H1 (cell line): ENCODE data around the gene CD48. TPM values are rescaled to one million over a fixed set of nuclear protein-coding genes. Genes with fewer than 3 reads are reported as not detected.

ENCODE experiments used
- CTCF ChIA-PET: fragments of 300-600 bp; sonication (Branson Sonifier 250); formaldehyde crosslinking; loops from one replicate; lab custom pipeline; 2021; ENCODE audit not compliant: partially characterized antibody; lab: Charles Lee
- POLR2A ChIA-PET: fragments of 300-600 bp; sonication (Branson Sonifier 250); formaldehyde crosslinking; loops from one replicate; lab custom pipeline; 2021; ENCODE audit warnings: inconsistent platforms; ENCODE audit not compliant: partially characterized antibody; lab: Charles Lee
- DNase-seq, 2 experiments: peaks; one replicate each; pipeline versions ENCODE4 v3.0.0 to v3.0.0-alpha.2; 2010 to 2022; ENCODE audit warnings: low spot score in 2 of 2, low read depth in 1 of 2, mixed read lengths in 1 of 2
- FAIRE-seq: peaks from 2 replicates; lab custom pipeline; 2011; peaks lifted over from hg19 to GRCh38; lab: Jason Lieb, UNC
- H2AFZ ChIP-seq: 2 replicates; pipeline ENCODE4 v1.8.1; 2012; ENCODE audit warnings: low read length, inconsistent platforms
- H2AK5ac ChIP-seq: 2 replicates; pipeline ENCODE4 v1.6.1; 2013; ENCODE audit warnings: low read depth, low read length
- H2BK120ac ChIP-seq: replicated peaks from 2 replicates; pipeline ENCODE3; 2013; ENCODE audit warnings: low read depth, low read length, inconsistent platforms
- H2BK12ac ChIP-seq: 2 replicates; pipeline ENCODE4 v1.6.1; 2013; ENCODE audit warnings: low read depth, low read length
- H2BK15ac ChIP-seq: 2 replicates; pipeline ENCODE4 v1.6.1; 2013; ENCODE audit warnings: low read length
- H2BK20ac ChIP-seq: 2 replicates; pipeline ENCODE4 v1.6.1; 2013; ENCODE audit warnings: low read length
- H2BK5ac ChIP-seq: 2 replicates; pipeline ENCODE4 v1.6.1; 2013; ENCODE audit warnings: low read depth, low read length
- H3K14ac ChIP-seq: 2 replicates; pipeline ENCODE4 v1.6.1; 2013; ENCODE audit warnings: inconsistent platforms; ENCODE audit not compliant: insufficient read length
- H3K18ac ChIP-seq: 2 replicates; pipeline ENCODE4 v1.6.1; 2013; ENCODE audit warnings: low read length; ENCODE audit errors: extremely low read depth
- H3K23ac ChIP-seq: 2 replicates; pipeline ENCODE4 v1.6.1; 2013; ENCODE audit warnings: inconsistent platforms; ENCODE audit not compliant: insufficient read length
- H3K23me2 ChIP-seq: 2 replicates; pipeline ENCODE4 v1.6.1; 2013; ENCODE audit warnings: low read depth, low read length
- H3K27ac ChIP-seq: 2 replicates; pipeline ENCODE4 v1.6.1; 2011; ENCODE audit warnings: low read depth, low read length, inconsistent platforms
- H3K27me3 ChIP-seq, 4 experiments: replicated peaks in 1 of 4; 1 replicate in 1 of 4; 2 replicates in 3 of 4; pipeline versions ENCODE4 v1.6.1 to v1.8.1; 2011 to 2013; ENCODE audit warnings: low read length in 3 of 4, mild to moderate bottlenecking in 3 of 4, inconsistent platforms in 2 of 4, mixed read lengths in 2 of 4, moderate library complexity in 1 of 4; ENCODE audit not compliant: control insufficient read depth in 3 of 4, insufficient read depth in 3 of 4; ENCODE audit errors: extremely low read depth in 1 of 4
- H3K36me3 ChIP-seq, 4 experiments: 2 replicates each; pipeline versions ENCODE4 v1.6.1 to v1.8.1; 2011 to 2013; ENCODE audit warnings: mild to moderate bottlenecking in 4 of 4, low read length in 3 of 4, moderate library complexity in 2 of 4, control low read depth in 1 of 4, inconsistent platforms in 1 of 4; ENCODE audit not compliant: insufficient read depth in 4 of 4, control insufficient read depth in 2 of 4
- H3K4ac ChIP-seq: replicated peaks from 2 replicates; pipeline ENCODE3; 2013; ENCODE audit warnings: low read length, low read depth, mixed read lengths, inconsistent platforms; ENCODE audit not compliant: insufficient read length
- H3K4me1 ChIP-seq, 4 experiments: replicated peaks in 1 of 4; 1 replicate in 1 of 4; 2 replicates in 3 of 4; pipeline versions ENCODE4 v1.6.1 to v1.8.1; 2011 to 2013; ENCODE audit warnings: low read length in 3 of 4, inconsistent platforms in 2 of 4, mixed read lengths in 1 of 4; ENCODE audit not compliant: insufficient read depth in 4 of 4, control insufficient read depth in 3 of 4
- H3K4me2 ChIP-seq, 2 experiments: 2 replicates each; pipeline versions ENCODE4 v1.6.1 to v1.8.1; 2011 to 2013; ENCODE audit warnings: low read depth in 2 of 2, low read length in 2 of 2, control low read depth in 1 of 2, inconsistent platforms in 1 of 2, mild to moderate bottlenecking in 1 of 2; ENCODE audit not compliant: insufficient read depth in 1 of 2
- H3K4me3 ChIP-seq, 4 experiments: fragments of 200-600, 300-600 bp in 1 of 4; sonication (generic), shearing (Covaris generic), sonication (Bioruptor Twin) in 1 of 4; 2 replicates each; pipeline versions ENCODE4 v1.5.1 to v1.8.1; 2011 to 2016; ENCODE audit warnings: low read length in 4 of 4, low read depth in 3 of 4, control low read depth in 2 of 4, inconsistent platforms in 2 of 4, mild to moderate bottlenecking in 2 of 4, mixed read lengths in 1 of 4, moderate library complexity in 1 of 4; ENCODE audit not compliant: insufficient read depth in 2 of 4; ENCODE audit errors: extremely low read depth in 1 of 4
- H3K56ac ChIP-seq: replicated peaks from 2 replicates; pipeline ENCODE3; 2013; ENCODE audit warnings: low read depth, mild to moderate bottlenecking, mixed read lengths, low read length, inconsistent platforms; ENCODE audit not compliant: insufficient read length
- H3K79me1 ChIP-seq: 2 replicates; pipeline ENCODE4 v1.6.1; 2013; ENCODE audit warnings: low read depth, low read length, control low read depth
- H3K79me2 ChIP-seq, 2 experiments: 2 replicates each; pipeline versions ENCODE4 v1.6.1 to v1.8.1; 2012 to 2013; ENCODE audit warnings: low read length in 2 of 2, mild to moderate bottlenecking in 2 of 2, inconsistent platforms in 1 of 2; ENCODE audit not compliant: insufficient read depth in 2 of 2, control insufficient read depth in 1 of 2
- H3K9ac ChIP-seq, 4 experiments: replicated peaks in 1 of 4; 1 replicate in 1 of 4; 2 replicates in 3 of 4; pipeline versions ENCODE4 v1.6.1 to v1.8.1; 2011 to 2013; ENCODE audit warnings: low read depth in 3 of 4, low read length in 3 of 4, control low read depth in 2 of 4, mild to moderate bottlenecking in 2 of 4, moderate library complexity in 2 of 4, inconsistent platforms in 1 of 4; ENCODE audit errors: extremely low read depth in 1 of 4
- H3K9me3 ChIP-seq, 2 experiments: 2 replicates each; pipeline versions ENCODE4 v1.6.1 to v1.8.1; 2012 to 2013; ENCODE audit warnings: mild to moderate bottlenecking in 2 of 2, moderate library complexity in 2 of 2, control low read depth in 1 of 2, inconsistent platforms in 1 of 2, low read depth in 1 of 2, low read length in 1 of 2, mixed read lengths in 1 of 2; ENCODE audit not compliant: insufficient read depth in 2 of 2
- H4K20me1 ChIP-seq, 2 experiments: replicated peaks in 1 of 2; 2 replicates each; pipeline versions ENCODE3 to v1.8.1; 2011 to 2013; ENCODE audit warnings: inconsistent platforms in 2 of 2, low read length in 2 of 2, mild to moderate bottlenecking in 1 of 2; ENCODE audit not compliant: insufficient read depth in 2 of 2, control insufficient read depth in 1 of 2
- H4K5ac ChIP-seq: 2 replicates; pipeline ENCODE4 v1.6.1; 2013; ENCODE audit warnings: low read length, low read depth, mixed read lengths, inconsistent platforms; ENCODE audit not compliant: insufficient read length
- H4K8ac ChIP-seq: 2 replicates; pipeline ENCODE4 v1.8.0; 2013; ENCODE audit warnings: mild to moderate bottlenecking, moderate library complexity, low read length, inconsistent platforms; ENCODE audit not compliant: insufficient read depth; ENCODE audit errors: extremely low read depth
- H4K91ac ChIP-seq: replicated peaks from 2 replicates; pipeline ENCODE3; 2013; ENCODE audit warnings: low read length, mixed read lengths, inconsistent platforms; ENCODE audit not compliant: insufficient read length
- CHD2 ChIP-seq: IDR thresholded peaks from 2 replicates; pipeline ENCODE4 v1.6.1; 2012; ENCODE audit warnings: low read length, improper control_type of control experiment
- EP300 ChIP-seq, 2 experiments: IDR thresholded peaks; 1 replicate in 1 of 2; 2 replicates in 1 of 2; pipeline ENCODE4 v1.6.1; 2011 to 2012; ENCODE audit warnings: low read depth in 2 of 2, low read length in 2 of 2, mild to moderate bottlenecking in 2 of 2, borderline replicate concordance in 1 of 2, inconsistent platforms in 1 of 2, moderate library complexity in 1 of 2
- POU5F1 ChIP-seq: IDR thresholded peaks from 2 replicates; pipeline ENCODE4 v1.6.1; 2011; ENCODE audit warnings: low read depth, mild to moderate bottlenecking, low read length, moderate library complexity
- SIX5 ChIP-seq: IDR thresholded peaks from 2 replicates; pipeline ENCODE4 v1.6.1; 2011; ENCODE audit warnings: mild to moderate bottlenecking, low read depth, low read length
- TCF12 ChIP-seq: IDR thresholded peaks from 2 replicates; pipeline ENCODE4 v1.6.1; 2011; ENCODE audit warnings: low read depth, mild to moderate bottlenecking, low read length
- WGBS, 2 experiments: shearing (Covaris generic) in 1 of 2; methylation state at CpG; one replicate each; pipeline versions ENCODE4 v1.1.6 to v1.1.7; 2013 to 2015; ENCODE audit warnings: low lambda C conversion rate in 2 of 2, mixed read lengths in 2 of 2, inconsistent platforms in 1 of 2, low coverage in 1 of 2, missing lambda C conversion rate in 1 of 2; ENCODE audit not compliant: insufficient replicate concordance in 2 of 2, insufficient coverage in 1 of 2, insufficient read length in 1 of 2; ENCODE audit errors: extremely low coverage in 1 of 2, missing lambda C conversion rate in 1 of 2; 5-methylcytosine and 5-hydroxymethylcytosine counted together
- polyA plus RNA-seq, 7 experiments: library from polyadenylated mRNA; depleted of rRNA in 3 of 7; stranded (reverse) in 5 of 7; unstranded in 2 of 7; fragments of >200 nt in 5 of 7; fragments of 200-250 nt in 2 of 7; gene quantifications; 1 replicate in 5 of 7; 2 replicates in 1 of 7; 4 replicates in 1 of 7; pipeline versions ENCODE4 v1.2.1 to v1.2.3, GENCODE V29; 2011 to 2013; ENCODE audit warnings: missing spikeins in 2 of 7, mixed read lengths in 2 of 7
- total RNA-seq: library from RNA; stranded (reverse); fragmentation: NEBNext Ultra II Directional; extraction: Animal tissue kit (Norgen Biotek cat#: 25700); gene quantifications from 2 replicates; pipeline ENCODE4 v1.2.1, GENCODE V29; 2021

The CD48 gene
- total and polyA plus RNA-seq, 2 of the 8 experiments (the other 6 are each of a cell fraction or from before 2014, with no cell fraction given), result 0.08 TPM; not detected in 1

DNA sequence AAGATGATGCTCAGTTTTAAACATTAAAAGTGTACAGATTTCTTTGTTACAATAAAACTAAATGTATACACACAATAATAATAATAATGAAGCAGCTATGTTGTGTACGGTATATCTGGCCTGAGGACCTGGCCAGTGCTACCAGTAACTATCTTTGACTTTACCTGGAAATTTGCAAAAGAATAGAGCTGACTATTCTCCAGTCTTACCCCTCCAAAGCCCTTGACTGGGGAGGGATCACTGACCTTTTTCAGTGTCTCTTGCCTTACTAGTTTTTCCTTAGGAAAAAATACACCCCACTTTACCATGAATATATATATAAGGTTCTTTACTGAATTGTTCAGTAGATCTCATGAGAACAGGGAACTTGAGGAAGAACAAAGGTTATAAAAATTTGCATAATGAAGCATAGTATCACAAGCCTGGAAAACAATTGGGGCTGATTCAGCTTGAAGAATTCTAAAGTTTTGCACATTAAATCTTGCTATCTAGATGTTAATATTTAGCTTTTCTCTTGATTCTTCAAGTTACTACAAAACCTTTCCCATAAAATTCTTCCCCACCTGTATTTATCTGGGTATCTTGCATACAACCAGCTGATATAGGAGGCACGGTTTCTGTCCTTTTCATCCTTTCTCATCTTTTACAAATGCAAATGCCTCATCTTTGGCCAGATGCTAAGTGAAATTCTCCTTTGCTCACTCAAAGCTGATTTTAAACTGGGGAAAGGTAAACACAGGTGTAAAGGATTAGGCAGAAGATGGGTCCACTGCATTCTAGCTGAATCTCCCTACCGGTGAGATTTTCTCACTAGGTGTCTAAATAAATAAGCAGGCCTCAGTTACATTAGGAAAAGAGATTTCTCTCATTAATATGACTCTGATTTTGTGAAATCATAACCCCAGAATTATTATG lies 39.8 kb downstream of the CD48 start:
- CTCF ChIA-PET, result interaction anchor here (0.7 to 2.9 kb wide), 15 partner anchors 9 to 318 kb away, joined by 3 to 23 read pairs (median 4); no protein-coding TSS in a partner anchor

More for the DNA sequence above, 39.8 kb downstream of the CD48 start:
- Histone ChIP-seq H4K91ac (no peak overlapping the region), H2BK5ac (no peak overlapping the region), H3K56ac (no peak overlapping the region), H3K4me3 (peak overlapping the region in 1 of 4 experiments; percentile 40; a peak in 2 of 8 replicates), H3K23me2 (no peaks in the 10 kb centered on the region; the same call in 1 of the 2 replicates), H2BK12ac (no peak overlapping the region), H3K14ac (no peak overlapping the region), H2AFZ (no peak overlapping the region), H3K9me3 (peaks cover 4 to 5% of the 10 kb centered on the region in 2 experiments; a peak in 3 of 4 replicates), H3K79me1 (no peaks in the 10 kb centered on the region), H4K8ac (no peak overlapping the region), H3K79me2 (no peaks in the 10 kb centered on the region), H4K5ac (peak overlapping the region; percentile 90), H4K20me1 (no peaks in the 10 kb centered on the region), H2BK15ac (no peak overlapping the region), H2AK5ac (no peak overlapping the region), H3K36me3 (no peaks in the 10 kb centered on the region; a peak in 1 of 8 replicates), H3K4me2 (peak overlapping the region; percentile 58), H3K4ac (no peak overlapping the region), H3K18ac (no peak overlapping the region; the same call in 1 of the 2 replicates), H2BK120ac (no peak overlapping the region), H2BK20ac (no peak overlapping the region), H3K9ac (no peak overlapping the region), H3K23ac (no peak overlapping the region), H3K27me3 (no peaks in the 10 kb centered on the region), H3K4me1 (peaks cover 16 to 27% (median 16%) of the 10 kb centered on the region in 4 experiments), H3K27ac (peak overlapping the region; percentile 41; the same call in 1 of the 2 replicates)
- POLR2A ChIA-PET, result interaction anchor here (1.1 to 1.5 kb wide), 4 partner anchors 9 to 310 kb away, joined by 3 to 5 read pairs (median 4); no protein-coding TSS in a partner anchor
- 14% methylated on average over 3 of the region's 3 CpGs; no CpG with 5 or more reads in 1 of the 2 experiments for WGBS, 2 experiments
- no peak for DNase-seq
- FAIRE-seq, result peak; percentile 72
- TF ChIP-seq EP300 (IDR thresholded peaks at IDR 0.05; ENCODE audit: borderline replicate concordance in 1 of 2, low read depth in 2 of 2, low read length in 2 of 2) (peak in 1 of 2 experiments; percentile 90; a peak in 1 of 3 replicates), SIX5 (no peak), CHD2 (no peak), POU5F1 (0 out of 2 replicates have a peak, but pooled peaks have one; percentile 1), TCF12 (peak; percentile 97)
